C1 segment of cervical spinal cord (tissue), 14 donors: ENCODE results near the gene MPRIP.
A peak's percentile ranks its signal among the peaks of the same experiment; 100 is the strongest.

Experiments used
- DNase-seq, 14 donors: peaks; one replicate each; lab custom pipeline; 2025; lab: John Stamatoyannopoulos, UW

Gene MPRIP

DNA sequence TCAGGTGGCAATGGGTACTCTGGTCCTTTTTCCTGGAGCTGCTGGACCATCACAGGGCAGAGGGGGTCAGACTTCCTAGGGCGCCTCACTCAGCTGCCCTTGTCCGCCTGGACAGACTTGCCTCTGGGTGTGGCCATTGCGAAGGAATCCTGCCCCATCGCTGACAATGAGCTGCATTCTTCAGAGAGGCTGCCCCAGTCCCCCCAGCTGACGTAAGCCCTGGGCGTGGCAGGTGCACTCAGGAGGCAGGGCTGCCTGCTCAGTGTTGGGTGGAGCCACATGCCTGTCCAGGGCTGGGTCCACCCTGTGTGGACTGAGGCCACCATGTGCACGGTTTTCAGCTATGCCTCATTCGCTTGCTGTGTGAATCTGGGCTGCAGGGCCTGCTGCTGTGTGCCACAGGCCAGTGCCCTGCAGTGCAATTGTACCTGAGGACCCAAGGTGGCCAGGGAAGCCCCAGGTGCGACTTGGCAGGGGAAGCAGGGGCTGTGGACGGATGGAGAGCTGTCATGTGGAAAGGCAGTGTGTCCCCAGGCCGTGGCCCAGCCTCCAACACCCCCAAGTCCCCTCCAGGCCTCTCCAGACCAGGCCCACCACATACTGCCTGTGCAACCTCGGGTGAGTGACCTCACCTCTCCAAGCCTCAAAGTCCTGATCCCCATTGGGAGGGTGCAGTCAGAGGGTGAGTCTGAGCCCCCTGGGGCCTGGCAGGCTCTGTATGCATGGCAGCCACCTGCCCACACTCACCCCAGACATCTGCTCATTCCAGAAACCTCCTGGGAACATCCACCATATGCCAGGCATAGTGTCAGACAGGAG, 14.0 kb upstream of the MPRIP start:
- DNase-seq: peak in 1 of 14 donors; percentile 18

DNA sequence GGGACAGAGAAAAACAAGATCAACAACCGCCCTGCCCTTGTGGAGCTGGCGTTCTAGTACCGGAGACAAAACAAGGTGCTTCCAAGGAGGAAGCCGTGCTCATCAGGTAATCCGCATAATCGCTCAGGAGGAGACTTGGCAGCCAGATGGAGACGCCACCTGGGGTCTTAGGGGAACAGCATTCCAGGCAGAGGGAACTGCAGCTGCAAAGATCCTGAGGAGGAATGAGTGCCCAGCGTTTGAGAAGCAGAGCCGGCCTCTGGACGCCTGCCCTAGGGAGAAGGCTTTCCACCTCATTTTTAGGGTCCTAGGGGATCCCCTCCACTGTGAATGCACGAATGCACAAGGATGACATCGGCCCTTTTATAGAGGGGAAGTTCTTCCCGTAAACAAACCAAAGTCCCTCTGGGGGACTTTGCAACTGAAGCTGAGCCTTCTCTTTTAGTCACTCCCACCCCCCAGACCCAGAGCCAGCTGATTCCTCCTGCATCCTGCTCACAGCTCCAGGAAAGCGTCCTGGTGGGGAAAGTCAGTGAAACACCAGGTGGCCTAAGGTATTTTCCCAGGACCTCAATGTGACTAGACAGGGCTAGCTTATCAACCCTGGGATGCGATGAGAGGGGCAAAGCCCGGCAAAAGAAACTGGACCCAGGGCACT, 13.2 kb upstream of the MPRIP start:
- DNase-seq: no peak

DNA sequence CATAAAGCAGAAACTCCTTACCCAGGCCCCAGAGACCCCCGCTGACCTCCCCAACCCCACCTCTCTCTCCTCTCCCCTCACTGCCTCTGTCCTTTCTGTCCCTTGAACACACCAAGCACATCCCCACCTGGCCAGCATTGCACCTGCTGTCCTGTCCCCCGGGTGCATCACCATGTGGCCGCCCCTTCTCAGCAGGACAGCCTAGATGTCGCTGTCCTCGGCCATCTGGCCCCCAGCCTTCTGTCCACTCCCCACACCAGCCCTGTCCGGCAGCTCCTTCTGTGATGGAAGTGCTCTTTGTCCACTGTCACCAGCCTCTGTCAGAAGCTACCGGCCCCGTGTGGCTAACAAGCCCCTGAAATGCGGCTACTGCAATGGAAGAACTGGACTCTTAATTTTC, 12.3 kb upstream of the MPRIP start:
- DNase-seq: no peak

DNA sequence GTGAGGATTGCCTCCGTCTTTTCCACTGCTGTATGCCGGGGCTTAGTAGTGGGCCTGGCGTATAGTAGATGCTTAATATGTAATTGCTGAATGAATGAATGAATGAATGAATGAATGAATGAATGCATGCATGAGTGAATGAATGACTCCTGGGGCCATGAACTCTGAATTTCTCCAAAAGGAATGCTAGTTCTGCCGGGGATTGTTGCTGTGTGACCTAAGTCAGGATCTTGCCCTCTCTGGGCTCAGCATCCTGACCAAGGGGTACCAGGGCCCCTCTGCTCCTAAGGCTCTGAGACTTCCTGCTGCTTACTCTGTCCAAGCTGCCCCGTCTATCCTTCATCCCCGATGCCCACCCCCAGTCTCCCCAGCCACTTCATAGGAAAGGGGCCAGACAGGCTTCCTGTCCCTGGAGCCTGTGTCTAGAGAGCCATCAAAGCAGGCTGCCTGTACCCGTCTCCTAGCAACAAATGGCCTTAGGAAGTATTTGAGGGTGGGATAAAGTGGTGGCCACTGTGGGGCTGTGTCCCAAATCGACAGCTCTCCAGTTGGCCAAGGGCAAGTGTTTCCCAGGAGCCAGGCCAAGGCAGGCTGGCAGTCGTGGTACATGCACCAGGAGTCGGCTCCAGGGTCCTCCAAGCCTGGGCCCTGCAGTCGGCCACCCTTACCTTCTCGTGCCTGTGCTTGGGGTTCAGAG, 11.6 kb upstream of the MPRIP start:
- peak in 4 of 14 donors; percentile 24 to 58 (median 35) for DNase-seq

DNA sequence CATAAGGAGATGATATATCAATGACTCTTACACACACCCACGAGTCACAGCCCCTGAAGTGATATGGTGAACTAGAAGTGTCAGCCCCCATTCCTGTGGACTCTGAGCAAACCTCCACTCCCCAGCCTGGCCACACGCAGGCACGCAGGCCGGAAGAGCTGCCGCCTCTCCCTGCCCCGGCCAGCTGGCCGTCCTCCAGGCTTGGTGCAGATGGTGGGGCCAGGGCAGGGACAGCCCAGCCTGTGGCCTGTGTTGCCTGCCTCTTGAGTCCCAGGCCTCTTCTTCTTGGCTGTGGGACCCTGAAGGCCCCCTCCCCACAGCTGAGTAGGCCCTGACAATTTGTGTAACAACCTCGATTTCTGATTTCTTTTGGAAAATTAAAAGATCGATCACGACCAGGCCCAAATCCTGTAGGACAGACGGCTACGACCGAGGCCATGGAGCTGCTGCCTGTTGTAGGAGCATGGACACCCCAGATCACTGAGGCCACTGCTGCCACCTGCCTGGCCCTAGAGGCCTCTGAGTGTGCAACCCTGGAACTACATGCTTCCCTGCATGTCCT, 10.0 kb upstream of the MPRIP start:
- DNase-seq: peak in 11 of 14 donors; percentile 15 to 71 (median 49)

DNA sequence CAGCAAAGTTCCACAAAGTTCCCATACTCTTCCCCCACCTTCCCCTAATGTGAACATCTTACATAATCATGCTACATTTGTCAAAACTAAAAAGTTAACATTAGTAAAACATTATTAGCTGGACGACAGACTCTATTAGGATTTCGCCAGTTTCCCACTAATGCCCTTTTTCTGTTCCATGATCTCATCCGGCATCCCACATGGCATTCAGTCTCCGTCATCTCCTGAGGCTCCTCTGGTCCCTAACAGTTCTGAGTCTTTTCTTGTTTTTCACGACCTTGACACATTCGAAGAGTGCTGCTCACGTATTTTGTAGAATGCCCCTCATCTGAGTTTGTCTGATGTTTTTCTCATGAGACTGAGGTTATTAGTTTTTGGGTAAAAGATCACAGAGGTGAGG, 8.8 kb upstream of the MPRIP start:
- DNase-seq: no peak

DNA sequence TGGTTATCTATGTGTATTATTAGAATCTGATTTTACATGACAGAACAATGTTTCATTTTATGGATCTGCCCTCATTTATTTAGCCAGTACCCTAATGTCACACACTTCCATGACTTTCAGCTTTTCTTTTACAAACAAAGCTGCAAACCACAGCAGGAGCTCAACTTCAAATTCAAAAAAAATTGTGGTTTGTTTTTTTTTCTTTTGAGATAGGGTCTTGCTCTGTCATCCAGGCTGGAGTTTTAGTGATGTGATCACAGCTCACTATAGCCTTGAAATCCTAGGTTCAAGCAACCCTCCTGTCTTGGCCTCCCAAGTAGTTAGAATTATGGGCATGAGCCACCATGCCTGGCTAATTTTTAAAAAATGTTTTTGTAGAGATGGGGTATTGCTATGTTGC, 8.2 kb upstream of the MPRIP start:
- DNase-seq: no peak

DNA sequence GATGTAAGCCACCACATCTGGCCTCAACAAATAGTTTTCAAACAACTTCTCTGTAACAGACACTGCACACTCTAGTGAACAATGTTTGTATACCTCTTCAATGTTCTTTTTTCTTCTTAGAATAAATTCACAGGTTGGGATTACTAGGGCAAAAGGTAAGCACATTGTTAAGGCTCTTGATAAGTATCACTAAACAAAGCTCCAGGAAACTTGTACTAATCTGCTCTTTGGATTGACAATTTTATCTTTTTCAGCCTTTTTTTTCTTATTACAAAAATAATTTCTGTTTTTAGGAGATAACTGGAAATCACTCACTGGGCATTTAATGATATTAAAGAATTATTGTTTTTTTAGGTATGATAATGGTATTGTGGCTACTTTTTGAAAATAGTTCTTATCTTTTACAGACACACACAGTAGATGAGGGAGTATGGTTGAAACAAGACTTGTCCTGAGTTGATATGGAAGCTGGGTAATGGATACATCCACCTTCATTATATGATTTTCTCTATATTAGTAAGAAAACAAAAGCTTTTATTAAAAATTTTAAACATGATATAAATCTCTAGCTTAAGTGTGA, 7.7 kb upstream of the MPRIP start:
- no peak for DNase-seq

DNA sequence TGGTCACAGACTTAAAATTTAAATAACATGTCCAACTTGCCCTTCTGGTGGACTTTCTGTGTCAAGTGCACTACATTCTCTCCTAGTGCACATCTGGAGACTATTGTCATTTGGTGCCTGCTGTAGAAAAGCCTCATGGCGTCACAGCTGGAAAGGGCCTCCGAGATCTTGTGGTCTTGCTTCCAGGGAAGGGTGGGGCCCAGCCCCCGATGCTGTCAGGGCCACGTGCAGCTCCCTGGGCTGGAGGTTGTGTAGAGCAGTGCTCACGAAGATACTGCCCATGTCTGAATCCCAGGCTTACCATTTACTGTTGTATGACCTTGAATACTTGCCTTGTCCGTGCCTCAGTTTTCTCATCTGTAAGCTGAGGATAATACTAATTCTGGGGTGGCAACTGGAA, 6.8 kb upstream of the MPRIP start:
- DNase-seq: no peak

DNA sequence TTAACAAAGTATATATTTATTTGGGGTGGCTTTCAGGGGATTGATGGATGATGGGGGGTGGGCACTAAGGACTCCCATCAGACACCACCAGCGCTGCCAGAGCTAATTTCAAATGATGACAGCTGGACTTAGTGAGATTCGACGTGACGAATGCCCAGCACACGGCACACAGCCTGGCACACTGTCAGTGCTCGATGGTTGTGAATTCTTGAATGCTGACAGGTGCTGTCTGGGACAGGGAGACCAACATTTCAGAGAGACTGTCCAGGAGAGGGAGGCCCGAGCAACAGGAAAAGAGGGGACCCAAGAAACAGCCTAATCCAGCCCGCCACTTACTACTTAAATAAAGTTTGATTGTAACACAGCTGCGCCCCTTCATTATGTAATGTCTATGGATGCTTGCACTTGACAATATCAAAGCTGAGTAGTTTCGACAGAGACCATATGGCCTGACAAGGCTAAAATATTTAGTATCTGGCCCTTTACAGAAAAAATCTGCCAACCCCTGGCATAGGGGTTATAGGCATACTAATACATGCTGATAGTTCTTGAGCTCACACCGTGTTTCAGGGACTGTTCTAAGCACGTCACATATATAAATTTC, 6.2 kb upstream of the MPRIP start:
- DNase-seq: no peak

DNA sequence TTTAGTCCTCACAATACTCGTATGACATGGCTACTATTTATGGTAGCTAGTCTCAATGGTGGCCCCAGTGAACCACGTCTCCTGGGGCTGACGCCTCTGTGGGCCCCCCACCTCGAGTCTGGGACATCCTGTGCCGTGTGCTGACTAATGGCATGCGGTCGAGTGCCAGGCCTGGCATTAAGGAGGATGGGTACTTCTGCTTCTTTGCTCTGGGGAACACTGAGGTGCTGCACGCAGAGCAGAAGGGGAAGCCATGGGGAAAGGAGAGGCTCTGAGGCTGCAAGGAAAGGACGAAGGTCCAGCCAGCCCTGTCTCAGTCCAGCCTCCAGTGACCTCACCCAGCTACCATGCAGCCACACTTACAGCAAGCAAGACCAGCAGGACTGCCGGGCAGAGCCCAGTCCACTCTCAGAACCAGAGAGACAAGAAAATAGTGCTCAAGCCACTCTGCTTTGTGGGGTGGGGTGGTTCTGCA, 5.7 kb upstream of the MPRIP start:
- DNase-seq: peak in 4 of 14 donors; percentile 14 to 54 (median 36)

DNA sequence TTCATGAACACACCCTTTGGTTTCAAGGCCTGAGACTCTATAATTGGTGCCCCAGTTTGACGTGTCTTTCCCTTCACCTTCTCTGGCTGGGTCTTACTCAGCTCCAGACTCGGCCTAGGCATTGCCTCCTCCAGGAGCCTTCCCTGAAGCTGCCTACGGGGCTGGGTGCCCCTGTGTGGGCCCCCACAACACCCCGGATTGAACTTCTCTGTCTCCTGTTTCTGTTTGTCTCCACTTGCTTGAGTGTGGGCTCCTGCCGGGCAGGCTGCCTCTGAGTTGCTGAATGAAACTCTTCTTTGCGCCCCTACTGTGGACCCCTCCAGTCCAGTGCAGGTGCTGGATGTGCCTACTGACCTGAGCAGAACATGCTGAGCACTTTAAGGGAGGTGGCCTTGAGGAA, 2.3 kb upstream of the MPRIP start:
- no peak for DNase-seq

DNA sequence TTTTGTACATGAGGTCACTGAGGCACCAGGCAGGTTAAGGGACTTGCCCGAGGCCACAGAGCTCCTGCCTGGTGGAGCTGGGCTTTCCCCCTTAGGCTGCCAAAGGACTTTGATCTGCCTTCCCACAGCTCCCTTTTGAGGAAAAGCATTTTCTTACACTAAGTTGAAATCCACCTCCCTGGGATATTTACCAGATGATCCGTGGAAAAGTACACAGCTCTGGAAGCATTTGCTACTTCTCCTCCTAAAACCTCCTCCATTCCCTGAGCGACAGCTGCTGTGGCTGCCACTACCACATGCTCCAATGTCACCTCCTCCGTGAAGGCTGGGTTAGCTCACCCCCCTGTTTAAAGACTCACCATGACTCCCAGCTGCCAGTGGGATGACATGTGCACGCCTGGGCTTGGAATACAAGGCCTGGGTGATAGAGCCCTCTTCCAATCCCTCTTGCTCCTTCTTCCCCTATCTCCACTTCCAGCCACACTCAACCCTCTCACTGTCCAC, 1.2 kb upstream of the MPRIP start:
- DNase-seq: no peak

DNA sequence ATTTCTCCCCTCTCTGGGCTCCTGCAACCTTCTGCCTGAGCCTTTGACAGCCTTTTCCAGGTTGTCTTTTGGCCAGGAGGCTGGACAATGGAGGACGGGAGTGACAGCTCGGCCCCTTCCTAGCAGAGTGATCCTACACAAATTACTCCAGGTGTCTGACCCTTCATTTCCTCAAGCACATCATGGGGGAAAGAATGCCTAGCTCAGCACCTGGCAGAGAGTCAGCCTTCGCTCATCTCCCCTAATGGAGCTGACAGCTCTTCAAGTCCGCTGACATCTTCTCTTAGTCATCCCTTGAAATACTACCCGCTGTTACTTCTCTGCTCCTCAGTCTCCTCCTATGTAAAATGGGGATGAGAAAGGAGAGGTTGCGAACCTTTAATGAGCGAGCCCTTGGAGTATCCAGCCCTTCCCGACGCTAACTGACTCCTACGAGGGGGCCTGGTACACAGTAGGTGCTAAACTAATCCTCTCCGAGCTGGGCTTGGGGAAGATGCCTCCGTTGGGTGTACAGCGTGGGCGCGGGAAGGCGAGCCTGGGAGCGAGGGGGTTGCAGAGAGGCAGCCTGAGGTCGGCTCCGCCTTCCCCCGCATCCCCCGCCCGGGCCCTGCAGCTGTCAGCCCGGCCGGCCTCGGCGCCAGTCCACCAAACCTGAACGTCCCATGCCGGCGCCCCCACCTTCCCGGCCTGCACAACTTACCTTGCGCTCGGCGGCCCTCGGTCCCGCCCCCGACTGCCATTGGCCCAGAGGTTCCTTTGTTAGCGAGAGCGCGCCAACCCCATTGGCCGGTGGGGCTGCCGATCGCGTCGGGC, 480 bp upstream of the MPRIP start:
- peak; percentile 51 to 97 (median 92) for DNase-seq

DNA sequence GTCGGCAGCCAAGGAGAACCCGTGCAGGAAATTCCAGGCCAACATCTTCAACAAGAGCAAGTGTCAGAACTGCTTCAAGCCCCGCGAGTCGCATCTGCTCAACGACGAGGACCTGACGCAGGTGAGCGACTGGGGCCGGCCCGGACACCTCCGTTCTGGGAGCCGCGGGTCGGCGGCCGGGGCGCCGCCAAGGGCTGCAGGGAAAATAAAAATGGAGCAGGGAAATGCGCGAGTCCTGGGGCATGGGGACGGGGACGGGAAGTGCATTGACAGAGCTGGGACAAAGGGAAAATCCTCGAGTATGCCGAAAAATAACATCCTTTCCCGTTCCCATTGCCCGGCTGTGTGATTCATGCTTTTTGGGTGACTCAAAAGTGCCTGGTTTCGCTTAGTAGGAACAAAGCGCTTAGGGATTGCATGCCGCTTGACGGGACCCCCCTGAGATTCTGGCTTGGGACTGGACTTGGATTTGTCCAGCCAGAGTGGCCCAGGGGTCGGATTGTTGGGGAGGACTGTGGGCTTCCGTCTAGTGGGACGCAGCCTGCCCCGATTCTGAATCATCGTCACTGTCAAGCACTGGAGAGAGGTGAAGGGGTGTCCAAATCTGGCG, 699 bp downstream of the MPRIP start:
- peak in 7 of 14 donors; percentile 13 to 69 (median 33) for DNase-seq

DNA sequence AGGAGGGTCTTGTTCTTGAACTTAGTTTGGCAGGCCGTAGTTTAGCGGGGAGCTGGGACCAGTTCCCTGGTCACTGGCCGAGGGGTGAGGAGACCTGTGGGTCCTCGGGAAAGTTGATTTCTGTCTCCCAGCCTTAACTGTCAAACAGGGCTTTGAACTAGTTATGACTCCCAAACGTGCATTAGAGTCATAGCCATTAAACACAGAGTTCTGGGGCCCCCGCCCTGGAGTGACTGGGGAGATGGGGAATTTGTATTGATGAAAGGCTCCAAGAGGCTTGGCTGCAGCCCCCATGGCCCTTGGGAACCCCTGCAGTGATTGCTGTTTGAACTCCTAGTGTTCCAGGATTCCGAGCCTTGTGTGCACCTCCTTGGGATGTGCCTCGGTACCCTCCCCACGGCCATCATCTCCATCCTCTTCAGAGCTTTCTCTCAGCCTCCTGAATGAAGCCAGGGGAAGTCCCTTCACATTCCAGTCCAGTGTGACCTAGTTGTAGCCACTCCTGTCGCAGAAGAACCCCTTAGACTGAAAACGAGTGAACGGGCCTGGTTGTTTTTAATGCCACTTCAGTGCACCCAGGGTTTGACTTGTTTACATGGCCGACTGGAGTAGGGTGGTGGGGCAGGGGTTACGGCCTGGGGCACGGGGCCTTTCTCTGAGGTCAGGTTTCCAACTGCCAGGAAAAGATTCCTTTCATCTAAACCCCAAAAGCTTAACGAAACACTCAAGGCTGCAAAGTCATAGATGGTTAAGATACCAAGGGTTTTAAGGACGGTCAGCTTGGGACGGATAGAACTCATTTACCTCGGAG, 1.4 kb downstream of the MPRIP start:
- DNase-seq: peak in 2 of 14 donors; percentile 20 to 57

DNA sequence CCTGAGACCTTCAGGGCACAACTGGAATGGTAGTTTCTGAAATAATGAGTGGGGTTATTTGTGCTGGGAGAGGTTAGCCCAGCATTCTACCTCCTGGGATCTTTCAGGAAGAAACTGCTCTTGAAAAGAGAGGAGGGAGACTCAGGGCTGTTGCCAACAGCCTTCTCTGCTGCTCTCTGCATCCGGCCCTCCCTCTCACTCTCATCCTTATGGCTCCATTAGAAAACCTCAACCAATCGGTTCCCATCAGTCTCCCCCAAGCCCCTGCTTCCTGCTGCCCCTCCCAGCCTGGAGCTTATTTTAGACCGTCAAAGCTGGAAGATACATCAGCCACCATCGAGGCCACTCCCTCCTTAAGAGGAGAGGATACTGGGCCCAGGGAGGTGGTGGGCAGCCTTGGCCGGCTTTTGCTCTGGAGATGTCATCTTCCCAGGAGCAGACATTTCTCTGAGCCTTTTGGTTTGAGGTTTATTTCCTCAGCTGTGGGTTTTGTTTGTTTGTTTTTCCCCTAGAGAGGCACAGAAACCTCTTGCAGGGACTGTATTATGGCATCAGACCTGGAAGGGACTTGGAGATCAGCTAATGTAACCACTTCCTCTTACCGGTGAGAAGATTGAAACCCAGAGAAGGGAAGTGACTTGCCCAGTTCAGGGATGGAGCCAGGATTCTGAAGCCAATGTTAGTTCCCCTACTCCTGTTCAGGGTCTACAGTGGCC, 2.7 kb downstream of the MPRIP start:
- DNase-seq: peak in 2 of 14 donors; percentile 21 to 31

DNA sequence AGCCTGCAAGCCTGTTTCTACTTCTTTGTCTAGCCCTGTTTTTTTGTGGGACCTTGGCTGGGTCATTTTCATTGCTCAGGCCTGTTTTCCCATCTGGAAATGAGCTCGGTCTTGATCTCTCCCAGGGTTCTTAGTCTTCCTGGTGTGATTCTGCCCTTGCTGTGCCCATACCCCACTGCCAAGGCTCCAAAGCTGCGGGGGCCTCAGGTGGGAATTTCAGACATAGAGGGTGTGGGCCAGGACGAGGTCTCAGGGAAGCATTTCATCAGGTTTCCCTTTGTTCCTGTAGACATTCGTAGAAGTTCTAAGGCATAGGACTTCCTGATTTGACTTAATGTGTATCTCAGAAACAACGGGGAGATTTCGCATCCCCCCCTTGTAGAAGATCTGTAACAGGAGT, 5.8 kb downstream of the MPRIP start:
- DNase-seq: no peak
